HCT116 (cell line): Measurements from ENCODE around the gene SLC22A12. TPM values are rescaled to one million over a fixed set of nuclear protein-coding genes. Genes with fewer than 3 reads are reported as not detected.

Experiments
- ATAC-seq: fragments of 200-7000 bp; cut with Tn5 transposase; 2 replicates; pipeline ENCODE4 v1.9.1; 2020; ENCODE audit warnings: mild to moderate bottlenecking, moderate library complexity
- BruUV-seq: library from RNA; stranded (reverse); fragments of 400-500 nt; replicated peaks from 2 replicates; lab custom pipeline; 2021; lab: Mats Ljungman, UMichigan
- CTCF ChIA-PET: fragments of 300-600 bp; sonication (Branson Sonifier 250); formaldehyde crosslinking; loops from one replicate; lab custom pipeline; 2021; ENCODE audit warnings: antibody characterized with exemption; lab: Charles Lee
- POLR2A ChIA-PET: fragments of 300-600, 350-600 bp; sonication (Branson Sonifier 250); formaldehyde crosslinking; loops from one replicate; lab custom pipeline; 2021; ENCODE audit warnings: antibody characterized with exemption; lab: Charles Lee
- RAD21 ChIA-PET, 2 experiments: fragments of 300-600 bp; sonication (Branson Sonifier 250); formaldehyde crosslinking; loops; one replicate each; lab custom pipeline; 2023; ENCODE audit warnings: low total read pairs in 2 of 2; ENCODE audit not compliant: uncharacterized antibody in 2 of 2, unreplicated experiment in 2 of 2, low non-redundant PET in 1 of 2; lab: Charles Lee
- DNase-seq: peaks from one replicate; pipeline ENCODE4 v3.0.0-alpha.2; 2010; ENCODE audit warnings: low read depth, low spot score
- H2AFZ ChIP-seq: fragments of 200-600 bp; shearing (Covaris generic), sonication (generic); 2 replicates; pipeline ENCODE4 v1.6.1; 2017; ENCODE audit warnings: low read depth, mixed run types, mixed read lengths, antibody characterized with exemption, low read length; ENCODE audit not compliant: poor library complexity, severe bottlenecking
- H3K27ac ChIP-seq: 2 replicates; pipeline ENCODE4 v1.5.1; 2012; ENCODE audit warnings: low read depth, low read length
- H3K27me3 ChIP-seq: fragments of 200-600 bp; sonication (generic); 2 replicates; pipeline ENCODE4 v1.6.1; 2016; ENCODE audit warnings: mixed run types, low read length, mixed read lengths; ENCODE audit not compliant: insufficient read depth
- H3K36me3 ChIP-seq, 2 experiments: fragments of 200-500 bp in 1 of 2; fragments of 200-600 bp in 1 of 2; sonication (Bioruptor generic) in 1 of 2; sonication (generic) in 1 of 2; 2 replicates each; pipeline versions ENCODE4 v1.5.1 to v1.6.1; 2014 to 2016; ENCODE audit warnings: low read length in 2 of 2, inconsistent platforms in 1 of 2, mixed read lengths in 1 of 2, mixed run types in 1 of 2; ENCODE audit not compliant: insufficient read depth in 2 of 2, control insufficient read depth in 1 of 2
- H3K4me1 ChIP-seq, 2 experiments: fragments of 200-600 bp in 1 of 2; sonication (generic) in 1 of 2; 2 replicates each; pipeline versions ENCODE4 v1.5.1 to v1.6.1; 2012 to 2017; ENCODE audit warnings: low read length in 2 of 2, inconsistent platforms in 1 of 2, mild to moderate bottlenecking in 1 of 2, mixed read lengths in 1 of 2, mixed run types in 1 of 2, moderate library complexity in 1 of 2; ENCODE audit not compliant: insufficient read depth in 2 of 2, control insufficient read depth in 1 of 2
- H3K4me2 ChIP-seq: fragments of 200-600 bp; sonication (generic); 2 replicates; pipeline ENCODE4 v1.6.1; 2017; ENCODE audit warnings: mixed run types, low read length, mixed read lengths
- H3K4me3 ChIP-seq, 2 experiments: fragments of 200-600 bp in 1 of 2; sonication (generic) in 1 of 2; replicated peaks in 1 of 2; 2 replicates each; pipeline ENCODE4 v1.5.1; 2011 to 2016; ENCODE audit warnings: low read length in 2 of 2, control low read depth in 1 of 2, low read depth in 1 of 2, mild to moderate bottlenecking in 1 of 2, mixed read lengths in 1 of 2, mixed run types in 1 of 2
- H3K79me2 ChIP-seq: fragments of 200-600 bp; sonication (generic); 2 replicates; pipeline ENCODE4 v1.6.1; 2017; ENCODE audit warnings: mild to moderate bottlenecking, mixed run types, low read length, moderate library complexity, mixed read lengths; ENCODE audit not compliant: insufficient read depth
- H3K9ac ChIP-seq: fragments of 200-600 bp; sonication (generic); 2 replicates; pipeline ENCODE4 v1.6.1; 2016; ENCODE audit warnings: low read length, mixed read lengths
- H3K9me2 ChIP-seq: fragments of 200-600 bp; sonication (generic), shearing (Covaris generic); 2 replicates; pipeline ENCODE4 v1.6.1; 2017; ENCODE audit warnings: mixed run types, mild to moderate bottlenecking, moderate library complexity; ENCODE audit not compliant: insufficient read depth
- H3K9me3 ChIP-seq, 2 experiments: fragments of 200-500 bp in 1 of 2; fragments of 200-600 bp in 1 of 2; sonication (Bioruptor generic) in 1 of 2; sonication (generic) in 1 of 2; 2 replicates each; pipeline ENCODE4 v1.6.1; 2014 to 2017; ENCODE audit warnings: low read length in 2 of 2, mixed read lengths in 2 of 2, inconsistent platforms in 1 of 2, low read depth in 1 of 2, mild to moderate bottlenecking in 1 of 2, mixed run types in 1 of 2, moderate library complexity in 1 of 2; ENCODE audit not compliant: control insufficient read depth in 1 of 2, insufficient read depth in 1 of 2
- H4K20me1 ChIP-seq: fragments of 200-600 bp; sonication (generic), shearing (Covaris generic); 2 replicates; pipeline ENCODE4 v1.6.1; 2017; ENCODE audit warnings: mixed run types, mild to moderate bottlenecking, moderate library complexity; ENCODE audit not compliant: insufficient read depth
- CTCF ChIP-seq, 3 experiments: fragments of 200-600 bp in 1 of 3; sonication (generic) in 1 of 3; IDR thresholded peaks in 2 of 3; conservative IDR thresholded peaks in 1 of 3; 2 replicates each; pipeline ENCODE4 v1.5.1; 2012 to 2017; ENCODE audit warnings: low read depth in 2 of 3, low read length in 2 of 3, antibody characterized with exemption in 1 of 3, borderline replicate concordance in 1 of 3, control low read depth in 1 of 3, mild to moderate bottlenecking in 1 of 3, mixed read lengths in 1 of 3, mixed run types in 1 of 3, moderate library complexity in 1 of 3; ENCODE audit not compliant: insufficient read depth in 1 of 3
- ELF1 ChIP-seq: IDR thresholded peaks from 2 replicates; pipeline ENCODE4 v1.6.1; 2012; ENCODE audit warnings: low read depth, borderline replicate concordance
- EZH2phosphoT487 ChIP-seq: fragments of 200-600 bp; IDR thresholded peaks from 2 replicates; pipeline ENCODE4 v1.6.1; 2018; ENCODE audit warnings: antibody characterized with exemption, borderline replicate concordance
- MAX ChIP-seq: IDR thresholded peaks from 2 replicates; pipeline ENCODE4 v1.6.1; 2012
- POLR2A ChIP-seq: IDR thresholded peaks from 2 replicates; pipeline ENCODE4 v1.7.0; 2011; ENCODE audit warnings: borderline replicate concordance; ENCODE audit not compliant: insufficient read depth, insufficient read length; ENCODE audit errors: extremely low read depth
- RAD21 ChIP-seq: IDR thresholded peaks from 2 replicates; pipeline ENCODE4 v1.6.1; 2012; ENCODE audit warnings: low read depth, mild to moderate bottlenecking
- REST ChIP-seq: IDR thresholded peaks from 2 replicates; pipeline ENCODE4 v1.6.1; 2012; ENCODE audit warnings: low read depth
- SP1 ChIP-seq: IDR thresholded peaks from 2 replicates; pipeline ENCODE4 v1.6.1; 2012; ENCODE audit warnings: low read depth
- SRF ChIP-seq: IDR thresholded peaks from 2 replicates; pipeline ENCODE4 v1.6.1; 2012; ENCODE audit warnings: low read depth
- ZFX ChIP-seq: fragments of 450-650 bp; IDR thresholded peaks from 2 replicates; pipeline ENCODE4 v1.6.1; 2017
- intact Hi-C: fragments of 100-400 bp; cut with micrococcal nuclease; formaldehyde crosslinking; loops from 2 replicates; pipeline ENCODE4 v1.10.0; 2022
- total RNA-seq: library from RNA; stranded (reverse); gene quantifications from one replicate; pipeline ENCODE4 v1.2.1, GENCODE V29; 2021; ENCODE audit not compliant: unreplicated experiment

SLC22A12 gene
- total RNA-seq, 1 experiment from 2014 or later = not detected

DNA sequence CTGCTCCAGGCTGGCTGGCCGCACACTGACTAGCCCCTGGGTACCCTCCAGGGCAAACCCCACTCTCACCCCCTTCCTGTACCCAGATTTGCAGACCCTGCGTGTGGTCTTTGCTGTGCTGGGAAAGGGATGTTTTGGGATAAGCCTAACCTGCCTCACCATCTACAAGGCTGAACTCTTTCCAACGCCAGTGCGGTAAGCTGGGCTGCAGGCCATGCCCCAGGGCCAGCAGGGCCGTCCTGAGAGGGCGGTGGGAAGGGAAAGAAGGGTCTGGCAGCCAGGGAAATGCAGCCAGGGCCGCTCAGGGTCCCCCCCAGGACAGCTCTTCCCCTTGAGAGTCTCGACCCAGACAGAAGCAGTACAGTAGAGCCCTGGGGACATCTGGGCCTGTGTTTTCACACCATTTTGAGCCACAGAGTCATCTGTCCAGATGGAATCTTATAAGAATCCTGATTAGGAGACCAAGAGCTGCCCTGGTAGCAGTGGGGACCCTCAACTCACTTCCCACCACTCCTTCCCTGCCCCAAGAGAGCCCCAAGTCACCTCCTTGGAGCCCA lies 22.4 kb upstream of the SLC22A12 start:
- Histone ChIP-seq H3K79me2 (no peaks in the 10 kb centered on the region), H3K27ac (no peak overlapping the region; the same call in 1 of the 2 replicates), H3K27me3 (no peaks in the 10 kb centered on the region), H2AFZ (no peak overlapping the region), H3K9me2 (no peaks in the 10 kb centered on the region), H3K4me3 (no peak overlapping the region), H3K4me1 (peaks cover 13 to 20% of the 10 kb centered on the region in 2 experiments), H3K9me3 (no peaks in the 10 kb centered on the region), H3K9ac (no peak overlapping the region), H3K4me2 (no peak overlapping the region), H4K20me1 (no peaks in the 10 kb centered on the region), H3K36me3 (no peaks in the 10 kb centered on the region)
- ATAC-seq (no peak), DNase-seq (no peak)
- intact Hi-C loops = no loop called here
- TF ChIP-seq REST (no peak), EZH2phosphoT487 (no peak), SRF (no peak), SP1 (no peak), ZFX (no peak), MAX (no peak), RAD21 (no peak), POLR2A (no peak), ELF1 (no peak), CTCF (IDR thresholded peaks at IDR 0.05 in 2 of 3, conservative IDR thresholded peaks at IDR 0.05 in 1 of 3; ENCODE audit: borderline replicate concordance in 1 of 3, insufficient read depth in 1 of 3, low read depth in 2 of 3, low read length in 2 of 3) (no peak)
- RAD21 ChIA-PET = no interaction called here
- CTCF ChIA-PET = no interaction called here
- POLR2A ChIA-PET = no interaction called here
- no TSS peak for BruUV-seq
